Measurements from ENCODE around the gene MAB21L3.

Gene MAB21L3

DNA sequence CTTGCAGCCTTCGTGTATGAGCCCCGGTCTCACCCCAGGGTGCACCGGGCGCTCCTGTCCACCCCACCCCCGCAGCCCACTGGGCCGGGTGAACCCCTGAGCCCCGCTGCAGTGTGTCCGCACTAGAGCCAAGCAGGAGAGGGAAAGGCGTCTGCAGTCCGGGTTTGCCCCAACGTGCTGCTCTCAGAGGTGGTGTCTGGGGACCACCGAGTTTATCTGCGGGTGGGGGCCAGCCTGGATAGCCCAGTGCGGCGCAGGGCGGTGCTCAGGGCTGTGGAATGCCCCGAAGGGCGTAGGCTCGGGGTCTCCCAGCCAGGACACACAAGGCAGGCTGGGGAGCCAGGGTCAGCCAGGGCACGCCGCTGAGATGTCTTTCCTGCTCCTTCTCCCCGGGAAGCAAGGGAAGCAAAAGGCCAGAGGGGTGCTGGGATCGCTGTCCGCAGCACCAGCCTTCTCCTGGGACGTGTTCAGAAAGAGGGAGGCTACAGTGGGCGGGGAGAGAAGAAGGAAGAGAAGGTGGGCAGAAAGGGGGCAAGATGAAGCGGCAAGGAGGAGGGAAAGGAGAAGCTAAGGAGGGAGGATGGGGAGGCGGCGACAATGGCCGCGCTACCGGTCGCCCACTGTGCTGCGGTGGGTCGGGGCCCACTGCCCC lies 56.6 kb downstream of the MAB21L3 start:
- no peak for DNase-seq

DNA sequence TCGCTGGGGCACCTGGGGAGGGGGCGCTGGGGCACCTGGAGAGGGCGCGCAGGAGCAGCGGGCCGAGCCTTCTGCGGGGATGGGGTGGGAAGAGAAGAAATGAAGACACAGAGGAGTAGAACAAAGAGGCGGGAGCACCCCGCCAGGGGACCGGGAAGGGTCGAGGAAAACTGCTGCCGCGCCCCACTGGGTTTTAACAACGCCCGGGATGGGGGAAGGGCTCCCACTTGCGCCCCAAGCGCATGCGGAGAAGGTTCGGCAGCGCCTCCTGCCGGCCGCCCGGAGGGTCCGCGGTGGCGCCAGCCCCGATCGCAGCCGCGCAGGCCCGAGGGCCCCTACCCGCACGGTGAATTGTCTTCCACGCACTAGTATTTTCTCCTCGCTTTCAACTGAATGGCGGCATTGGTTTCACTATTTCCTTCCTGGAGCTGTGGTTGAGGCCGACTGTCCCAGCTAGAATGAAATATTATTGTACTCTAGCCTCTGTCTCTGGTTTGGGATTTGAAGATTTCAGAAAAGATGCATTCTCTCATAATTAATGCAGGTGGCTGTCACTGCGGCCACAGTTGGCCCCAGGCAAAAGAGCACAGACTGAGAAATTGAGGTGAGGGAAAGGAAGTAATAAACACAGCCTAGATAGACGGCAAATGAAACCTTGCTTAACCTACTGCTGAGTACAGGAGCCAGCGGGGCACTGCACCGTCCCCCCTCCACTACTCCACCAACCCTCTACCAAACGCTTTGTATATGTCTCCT lies 57.3 kb downstream of the MAB21L3 start:
- peak; percentile 83 for DNase-seq

DNA sequence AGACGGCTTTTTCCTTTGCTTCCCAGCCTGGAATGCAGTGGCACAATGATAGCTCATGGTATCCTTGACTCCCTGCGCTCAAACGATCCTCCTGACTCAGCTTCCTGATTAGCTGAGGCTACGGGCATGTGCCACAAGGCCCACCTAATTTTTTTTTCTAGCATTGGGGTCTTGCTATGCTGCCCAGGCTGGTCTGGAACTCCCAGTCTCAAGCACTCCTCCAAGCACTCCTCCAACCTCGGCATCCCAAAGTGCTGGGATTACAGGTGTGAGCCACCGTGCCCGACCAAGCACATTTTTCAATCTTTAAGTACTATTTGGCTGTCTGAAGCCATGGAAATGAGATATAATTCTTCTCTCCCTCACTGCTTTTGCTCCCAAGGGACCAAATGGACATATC lies 58.7 kb downstream of the MAB21L3 start:
- no peak for DNase-seq

DNA sequence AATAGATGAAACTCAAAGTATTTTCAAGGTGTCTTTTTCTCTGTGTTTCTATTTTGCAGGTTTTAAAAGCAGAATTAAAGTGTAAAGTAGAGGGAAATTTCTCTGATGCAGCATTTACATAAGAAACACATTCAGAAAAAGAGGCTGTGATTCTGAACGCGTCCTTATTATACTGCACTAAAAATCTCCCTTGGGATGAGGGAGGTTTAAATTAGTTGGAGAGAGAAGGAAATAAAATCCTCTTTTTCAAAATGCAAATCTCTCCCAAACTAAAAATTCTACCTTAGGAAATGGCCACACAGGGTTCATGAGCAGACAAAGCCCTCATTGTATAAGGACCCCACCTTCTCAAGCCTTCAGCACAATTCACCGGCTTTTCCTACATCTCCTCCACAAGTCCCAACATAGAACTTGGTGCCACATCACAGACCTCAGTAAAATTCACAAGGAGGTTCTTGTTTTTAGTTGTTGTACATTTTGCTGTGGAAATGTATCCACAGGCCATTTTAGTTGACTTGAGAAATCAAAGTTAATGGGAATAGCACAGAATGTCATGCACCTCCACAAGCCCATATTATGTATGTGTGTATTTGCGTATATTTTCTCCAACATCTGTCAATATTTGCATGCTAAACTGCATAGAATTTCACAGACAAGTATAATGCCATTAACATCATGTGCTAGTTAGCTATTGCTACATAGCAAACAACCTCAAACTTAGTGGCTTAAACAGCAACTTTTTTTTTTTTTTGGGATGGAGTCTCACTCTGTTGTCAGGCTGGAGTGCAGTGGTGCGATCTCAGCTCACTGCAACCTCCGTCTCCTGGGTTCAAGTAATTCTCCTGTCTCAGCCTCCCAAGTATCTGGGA lies 59.8 kb downstream of the MAB21L3 start:
- no peak for DNase-seq

DNA sequence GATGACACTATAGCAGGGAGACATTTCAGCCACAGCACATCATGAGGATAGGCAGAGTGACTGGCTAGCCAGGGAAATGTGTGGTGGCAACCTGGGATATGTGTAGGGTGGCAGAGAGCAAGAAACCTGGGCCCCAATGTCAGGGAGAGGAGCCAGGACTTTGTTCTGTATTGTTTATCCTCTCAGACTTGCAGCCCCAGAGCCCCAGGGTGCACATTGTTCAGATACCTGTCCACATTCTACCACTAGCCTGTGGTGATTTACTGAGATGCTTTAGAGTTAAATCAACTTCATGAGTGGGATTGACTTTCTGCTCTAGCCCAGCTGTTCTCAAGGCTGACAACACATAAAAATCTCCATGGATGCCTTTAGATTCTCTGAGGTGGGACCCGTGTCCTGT lies 61.5 kb downstream of the MAB21L3 start:
- no peak for DNase-seq

DNA sequence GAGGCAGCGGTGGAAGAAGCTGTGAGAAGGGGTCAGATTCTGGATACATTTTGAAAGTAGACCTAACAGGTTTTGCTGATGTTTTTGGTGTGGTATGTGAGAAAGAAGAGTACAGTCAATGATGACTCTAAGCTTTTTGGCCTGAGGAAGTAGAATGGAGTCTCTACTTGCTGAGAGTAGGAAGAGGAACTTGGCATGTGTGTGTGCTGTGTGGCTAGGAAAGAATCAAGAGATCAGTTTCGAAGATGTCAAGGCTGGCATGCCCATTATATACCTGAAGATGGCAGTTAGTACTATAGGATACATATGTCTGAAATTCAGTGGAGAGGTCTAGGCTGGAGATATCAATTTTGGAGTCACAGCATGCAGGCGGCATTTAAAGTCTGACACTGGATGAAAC lies 64.4 kb downstream of the MAB21L3 start:
- no peak for DNase-seq

DNA sequence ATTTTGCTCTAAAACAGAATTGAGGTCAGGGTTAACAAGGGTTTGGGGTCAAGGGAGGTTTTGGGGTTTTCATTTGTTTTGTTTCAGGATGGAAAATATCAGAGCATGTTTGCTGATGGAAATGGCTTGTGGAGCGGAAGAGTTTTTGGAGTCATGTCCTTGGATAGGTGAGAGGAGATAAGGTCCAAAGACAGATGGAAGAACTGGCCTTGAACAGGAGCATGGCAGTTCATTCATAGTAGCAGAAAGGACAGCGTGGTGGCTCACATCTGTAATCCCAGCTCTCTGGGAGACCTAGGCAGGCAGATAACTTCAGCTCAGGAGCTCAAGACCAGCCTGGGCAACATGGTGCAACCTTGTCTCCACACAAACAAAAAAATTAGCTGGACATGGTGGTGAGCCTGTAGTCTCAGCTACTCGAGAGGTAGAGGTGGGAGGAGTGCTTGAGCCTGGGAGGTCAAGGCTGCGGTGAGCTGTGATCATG lies 65.1 kb downstream of the MAB21L3 start:
- no peak for DNase-seq

DNA sequence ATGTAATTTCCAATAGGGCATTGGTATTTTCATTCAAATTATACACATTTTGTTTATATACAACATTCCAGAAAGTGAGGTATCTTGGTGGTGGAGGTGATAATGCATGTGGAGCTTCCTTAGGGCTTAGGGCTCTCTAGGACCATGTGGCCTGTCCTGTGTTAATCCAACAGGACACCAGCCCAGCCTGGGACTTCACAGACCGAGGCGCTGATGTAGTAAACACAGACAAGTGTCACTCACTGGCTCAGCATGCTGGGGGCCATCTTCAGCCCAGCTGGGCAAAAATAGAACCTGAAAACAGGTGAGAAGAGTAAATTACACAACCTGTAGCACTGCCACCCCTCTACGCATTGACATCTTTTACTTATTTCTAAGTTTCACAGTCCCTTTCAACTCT lies 66.7 kb downstream of the MAB21L3 start:
- no peak for DNase-seq

DNA sequence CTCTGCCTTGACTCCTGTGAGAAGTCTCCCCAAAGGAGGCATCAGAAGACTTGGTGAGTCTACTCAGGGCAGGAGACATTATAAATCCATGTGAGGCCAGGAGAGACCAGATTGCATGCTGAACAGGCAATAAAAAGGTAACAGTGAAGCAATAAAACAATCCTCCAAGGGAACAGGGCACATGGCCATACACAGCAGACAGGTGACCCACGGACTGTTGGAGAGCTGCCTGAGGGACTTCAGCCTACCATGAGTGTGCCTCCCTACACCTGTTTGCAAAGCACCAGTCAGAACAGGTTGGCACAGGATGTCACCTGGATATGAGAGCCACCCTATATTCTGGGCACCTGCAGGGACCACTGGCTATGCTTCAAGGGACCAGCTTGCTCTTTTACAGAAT lies 67.6 kb downstream of the MAB21L3 start:
- no peak for DNase-seq

DNA sequence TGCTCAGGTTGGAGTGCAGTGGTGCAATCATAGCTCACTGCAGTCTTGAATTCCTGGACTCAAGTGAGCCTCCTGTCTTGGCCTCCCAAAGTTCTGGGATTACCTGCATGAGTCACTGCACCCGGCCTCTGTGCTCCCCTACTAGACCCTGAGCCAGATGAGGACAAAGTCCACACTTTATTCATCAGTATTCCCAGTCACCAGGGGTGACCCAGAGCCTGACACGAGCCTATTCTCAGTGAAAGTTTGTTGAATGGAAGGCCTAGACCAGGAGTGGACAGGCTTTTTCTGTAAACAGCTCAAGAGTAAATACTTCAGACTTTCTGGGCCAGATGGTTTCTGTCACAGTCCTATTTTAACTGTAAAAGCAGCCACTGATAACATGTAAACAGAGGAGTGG lies 68.2 kb downstream of the MAB21L3 start:
- no peak for DNase-seq

DNA sequence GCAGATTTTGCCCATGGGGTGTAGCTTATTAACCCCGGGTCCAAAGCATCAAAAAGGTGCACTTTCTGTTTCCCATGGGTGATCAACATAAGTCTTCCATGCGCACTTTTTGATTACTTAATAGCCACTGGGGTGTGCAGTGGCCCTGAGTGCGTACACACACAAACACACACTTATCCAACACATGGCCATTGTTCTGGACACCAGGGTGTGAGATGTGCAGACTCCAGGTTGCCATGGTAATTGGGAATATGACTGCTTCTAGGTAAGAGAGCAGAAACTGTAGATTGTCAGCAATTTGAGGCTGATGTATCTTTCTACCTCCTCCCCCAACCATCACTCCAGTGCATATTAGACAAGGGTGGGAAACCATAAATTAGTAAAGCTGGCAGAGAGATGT lies 68.8 kb downstream of the MAB21L3 start:
- DNase-seq = no peak

DNA sequence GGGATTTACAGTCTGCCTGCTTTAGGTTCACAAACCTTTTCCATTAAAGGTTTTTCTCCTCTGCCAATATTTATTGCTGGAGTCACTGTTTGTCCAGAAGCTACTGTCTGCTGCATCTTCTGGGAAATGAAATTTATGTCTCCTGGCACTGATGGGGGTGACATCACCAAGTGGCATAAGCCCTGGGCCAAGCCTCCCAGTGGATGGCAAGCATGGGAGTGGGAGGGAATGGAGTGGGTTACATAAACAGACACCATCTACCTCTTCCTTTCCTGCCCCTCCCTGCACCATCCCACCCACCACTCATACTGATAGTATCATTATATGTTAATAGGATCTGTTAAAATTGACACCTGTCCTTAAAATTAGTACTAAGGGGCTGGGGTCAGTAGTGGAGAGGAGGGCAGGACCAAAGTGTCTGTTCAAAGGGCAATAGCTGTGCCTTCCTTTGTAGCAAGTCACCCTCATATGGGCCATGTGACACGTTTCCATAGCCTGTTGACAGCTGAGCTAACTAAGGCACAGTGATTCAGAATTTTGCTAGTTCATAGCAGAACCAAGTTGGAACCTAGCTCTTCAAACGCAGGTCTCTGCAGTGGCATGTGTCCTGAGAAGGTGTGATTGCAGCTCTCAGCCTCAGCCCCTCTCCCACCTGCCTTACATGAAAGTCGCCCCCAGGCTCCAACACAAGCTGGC lies 71.0 kb downstream of the MAB21L3 start:
- no peak for DNase-seq
